ENCODE data around the gene LRRC56. TPM values are rescaled to one million over a fixed set of nuclear protein-coding genes. Genes with fewer than 3 reads are reported as not detected.

Gene LRRC56
- total RNA-seq, 4 donors from 2014 or later, result 2.3 to 8.4 (median 3.1) TPM

GRCh38 chr11:501683-502287, 35.5 kb upstream of the LRRC56 start:
- in situ Hi-C loops (cut with MboI; ENCODE audit: low pct_ligation_motif_present in 1 of 4, low pct_unique_long_range_greater_than_20kb in 1 of 4, low sequenced_read_pairs in 3 of 4), result no loop called here
- intact Hi-C loops (cut with DNase I; ENCODE audit: low total_unique reads), result loop anchor here (10.0 kb wide), 2 partner anchors 47 to 97 kb away; partner anchors contain the start of gene PTDSS2
- TF ChIP-seq EP300 (IDR thresholded peaks at IDR 0.05; ENCODE audit: low read depth), result no peak
- TF ChIP-seq POLR2AphosphoS5 (IDR thresholded peaks at IDR 0.05), result no peak
- no peak for TF ChIP-seq CTCF (IDR thresholded peaks at IDR 0.05)
- no peak for TF ChIP-seq POLR2A (IDR thresholded peaks at IDR 0.05)
- Histone ChIP-seq H3K4me1 (peaks cover 24 to 40% (median 36%) of the 10 kb centered on the region in 4 donors), H3K27ac (no peak overlapping the region), H3K4me3 (no peak overlapping the region), H3K9me3 (no peaks in the 10 kb centered on the region), H3K27me3 (no peaks in the 10 kb centered on the region), H3K36me3 (peaks cover 0 to 36% (median 19%) of the 10 kb centered on the region in 4 donors)
- WGBS, 2 donors (ENCODE audit: low coverage in 1 of 2), result 85 to 100% methylated on average over 1 to 19 of the region's 19 CpGs
- no peak for DNase-seq

- in situ Hi-C loops (cut with MboI; ENCODE audit: low pct_ligation_motif_present in 1 of 4, low pct_unique_long_range_greater_than_20kb in 1 of 4, low sequenced_read_pairs in 3 of 4) (no loop called here), intact Hi-C loops (cut with DNase I; ENCODE audit: low total_unique reads) (loop anchor here (10.0 kb wide), 2 partner anchors 48 to 98 kb away; partner anchors contain the start of gene PTDSS2)
- Histone ChIP-seq H3K9me3 (no peaks in the 10 kb centered on the region), H3K4me3 (no peak overlapping the region), H3K27ac (peak overlapping the region; percentile 94 to 100 (median 99)), H3K27me3 (no peaks in the 10 kb centered on the region), H3K36me3 (peaks cover 0 to 36% (median 19%) of the 10 kb centered on the region in 4 donors), H3K4me1 (peaks cover 24 to 42% (median 38%) of the 10 kb centered on the region in 4 donors)
- no peak for TF ChIP-seq CTCF (IDR thresholded peaks at IDR 0.05)
- TF ChIP-seq EP300 (IDR thresholded peaks at IDR 0.05; ENCODE audit: low read depth), result no peak
- no peak for TF ChIP-seq POLR2A (IDR thresholded peaks at IDR 0.05)
- TF ChIP-seq POLR2AphosphoS5 (IDR thresholded peaks at IDR 0.05), result no peak
- 84% methylated on average over 10 of the region's 10 CpGs; no CpG with 5 or more reads in 1 of the 2 donors for WGBS, 2 donors (ENCODE audit: low coverage in 1 of 2)
- no peak for DNase-seq
Measured at GRCh38 chr11:502288-503178, 34.8 kb upstream of the LRRC56 start.

- no peaks in the 10 kb centered on the region for H3K9me3 ChIP-seq
- peaks cover 0 to 29% (median 15%) of the 10 kb centered on the region in 4 donors for H3K36me3 ChIP-seq
- peaks cover 24 to 51% (median 42%) of the 10 kb centered on the region in 4 donors for H3K4me1 ChIP-seq
- peak overlapping the region in 2 of 4 donors; percentile 39 to 53 for H3K4me3 ChIP-seq
- 47% methylated on average over 24 of the region's 24 CpGs; no CpG with 5 or more reads in 1 of the 2 donors for WGBS, 2 donors (ENCODE audit: low coverage in 1 of 2)
- intact Hi-C loops (cut with DNase I; ENCODE audit: low total_unique reads) (loop anchor here (10.0 kb wide), 2 partner anchors 49 to 99 kb away; partner anchors contain the start of gene PTDSS2), in situ Hi-C loops (cut with MboI; ENCODE audit: low pct_ligation_motif_present in 1 of 4, low pct_unique_long_range_greater_than_20kb in 1 of 4, low sequenced_read_pairs in 3 of 4) (no loop called here)
- peak; percentile 54 for DNase-seq
- no peaks in the 10 kb centered on the region for H3K27me3 ChIP-seq
- H3K27ac ChIP-seq, result peak overlapping the region; percentile 94 to 100 (median 99)
- TF ChIP-seq POLR2AphosphoS5 (IDR thresholded peaks at IDR 0.05), result no peak
- no peak for TF ChIP-seq EP300 (IDR thresholded peaks at IDR 0.05; ENCODE audit: low read depth)
- TF ChIP-seq POLR2A (IDR thresholded peaks at IDR 0.05), result no peak
- TF ChIP-seq CTCF (IDR thresholded peaks at IDR 0.05), result no peak
Measured at GRCh38 chr11:503179-503981, 33.9 kb upstream of the LRRC56 start.

All from transverse colon (tissue), 4 donors.